H1 (cell line): Measurements from ENCODE around the gene CRCP. TPM values are rescaled to one million over a fixed set of nuclear protein-coding genes. Genes with fewer than 3 reads are reported as not detected.

Experiments
- CTCF ChIA-PET: fragments of 300-600 bp; sonication (Branson Sonifier 250); formaldehyde crosslinking; loops from one replicate; lab custom pipeline; 2021; ENCODE audit not compliant: partially characterized antibody; lab: Charles Lee
- POLR2A ChIA-PET: fragments of 300-600 bp; sonication (Branson Sonifier 250); formaldehyde crosslinking; loops from one replicate; lab custom pipeline; 2021; ENCODE audit warnings: inconsistent platforms; ENCODE audit not compliant: partially characterized antibody; lab: Charles Lee
- DNase-seq, 2 experiments: peaks; one replicate each; pipeline versions ENCODE4 v3.0.0 to v3.0.0-alpha.2; 2010 to 2022; ENCODE audit warnings: low spot score in 2 of 2, low read depth in 1 of 2, mixed read lengths in 1 of 2
- FAIRE-seq: peaks from 2 replicates; lab custom pipeline; 2011; peaks lifted over from hg19 to GRCh38; lab: Jason Lieb, UNC
- H2AFZ ChIP-seq: 2 replicates; pipeline ENCODE4 v1.8.1; 2012; ENCODE audit warnings: low read length, inconsistent platforms
- H2AK5ac ChIP-seq: 2 replicates; pipeline ENCODE4 v1.6.1; 2013; ENCODE audit warnings: low read depth, low read length
- H2BK120ac ChIP-seq: replicated peaks from 2 replicates; pipeline ENCODE3; 2013; ENCODE audit warnings: low read depth, low read length, inconsistent platforms
- H2BK12ac ChIP-seq: 2 replicates; pipeline ENCODE4 v1.6.1; 2013; ENCODE audit warnings: low read depth, low read length
- H2BK15ac ChIP-seq: 2 replicates; pipeline ENCODE4 v1.6.1; 2013; ENCODE audit warnings: low read length
- H2BK20ac ChIP-seq: 2 replicates; pipeline ENCODE4 v1.6.1; 2013; ENCODE audit warnings: low read length
- H2BK5ac ChIP-seq: 2 replicates; pipeline ENCODE4 v1.6.1; 2013; ENCODE audit warnings: low read depth, low read length
- H3K14ac ChIP-seq: 2 replicates; pipeline ENCODE4 v1.6.1; 2013; ENCODE audit warnings: inconsistent platforms; ENCODE audit not compliant: insufficient read length
- H3K18ac ChIP-seq: 2 replicates; pipeline ENCODE4 v1.6.1; 2013; ENCODE audit warnings: low read length; ENCODE audit errors: extremely low read depth
- H3K23ac ChIP-seq: 2 replicates; pipeline ENCODE4 v1.6.1; 2013; ENCODE audit warnings: inconsistent platforms; ENCODE audit not compliant: insufficient read length
- H3K23me2 ChIP-seq: 2 replicates; pipeline ENCODE4 v1.6.1; 2013; ENCODE audit warnings: low read depth, low read length
- H3K27ac ChIP-seq: 2 replicates; pipeline ENCODE4 v1.6.1; 2011; ENCODE audit warnings: low read depth, low read length, inconsistent platforms
- H3K27me3 ChIP-seq, 4 experiments: replicated peaks in 1 of 4; 1 replicate in 1 of 4; 2 replicates in 3 of 4; pipeline versions ENCODE4 v1.6.1 to v1.8.1; 2011 to 2013; ENCODE audit warnings: low read length in 3 of 4, mild to moderate bottlenecking in 3 of 4, inconsistent platforms in 2 of 4, mixed read lengths in 2 of 4, moderate library complexity in 1 of 4; ENCODE audit not compliant: control insufficient read depth in 3 of 4, insufficient read depth in 3 of 4; ENCODE audit errors: extremely low read depth in 1 of 4
- H3K36me3 ChIP-seq, 4 experiments: 2 replicates each; pipeline versions ENCODE4 v1.6.1 to v1.8.1; 2011 to 2013; ENCODE audit warnings: mild to moderate bottlenecking in 4 of 4, low read length in 3 of 4, moderate library complexity in 2 of 4, control low read depth in 1 of 4, inconsistent platforms in 1 of 4; ENCODE audit not compliant: insufficient read depth in 4 of 4, control insufficient read depth in 2 of 4
- H3K4ac ChIP-seq: replicated peaks from 2 replicates; pipeline ENCODE3; 2013; ENCODE audit warnings: low read length, low read depth, mixed read lengths, inconsistent platforms; ENCODE audit not compliant: insufficient read length
- H3K4me1 ChIP-seq, 4 experiments: replicated peaks in 1 of 4; 1 replicate in 1 of 4; 2 replicates in 3 of 4; pipeline versions ENCODE4 v1.6.1 to v1.8.1; 2011 to 2013; ENCODE audit warnings: low read length in 3 of 4, inconsistent platforms in 2 of 4, mixed read lengths in 1 of 4; ENCODE audit not compliant: insufficient read depth in 4 of 4, control insufficient read depth in 3 of 4
- H3K4me2 ChIP-seq, 2 experiments: 2 replicates each; pipeline versions ENCODE4 v1.6.1 to v1.8.1; 2011 to 2013; ENCODE audit warnings: low read depth in 2 of 2, low read length in 2 of 2, control low read depth in 1 of 2, inconsistent platforms in 1 of 2, mild to moderate bottlenecking in 1 of 2; ENCODE audit not compliant: insufficient read depth in 1 of 2
- H3K4me3 ChIP-seq, 4 experiments: fragments of 200-600, 300-600 bp in 1 of 4; sonication (generic), shearing (Covaris generic), sonication (Bioruptor Twin) in 1 of 4; 2 replicates each; pipeline versions ENCODE4 v1.5.1 to v1.8.1; 2011 to 2016; ENCODE audit warnings: low read length in 4 of 4, low read depth in 3 of 4, control low read depth in 2 of 4, inconsistent platforms in 2 of 4, mild to moderate bottlenecking in 2 of 4, mixed read lengths in 1 of 4, moderate library complexity in 1 of 4; ENCODE audit not compliant: insufficient read depth in 2 of 4; ENCODE audit errors: extremely low read depth in 1 of 4
- H3K56ac ChIP-seq: replicated peaks from 2 replicates; pipeline ENCODE3; 2013; ENCODE audit warnings: low read depth, mild to moderate bottlenecking, mixed read lengths, low read length, inconsistent platforms; ENCODE audit not compliant: insufficient read length
- H3K79me1 ChIP-seq: 2 replicates; pipeline ENCODE4 v1.6.1; 2013; ENCODE audit warnings: low read depth, low read length, control low read depth
- H3K79me2 ChIP-seq, 2 experiments: 2 replicates each; pipeline versions ENCODE4 v1.6.1 to v1.8.1; 2012 to 2013; ENCODE audit warnings: low read length in 2 of 2, mild to moderate bottlenecking in 2 of 2, inconsistent platforms in 1 of 2; ENCODE audit not compliant: insufficient read depth in 2 of 2, control insufficient read depth in 1 of 2
- H3K9ac ChIP-seq, 4 experiments: replicated peaks in 1 of 4; 1 replicate in 1 of 4; 2 replicates in 3 of 4; pipeline versions ENCODE4 v1.6.1 to v1.8.1; 2011 to 2013; ENCODE audit warnings: low read depth in 3 of 4, low read length in 3 of 4, control low read depth in 2 of 4, mild to moderate bottlenecking in 2 of 4, moderate library complexity in 2 of 4, inconsistent platforms in 1 of 4; ENCODE audit errors: extremely low read depth in 1 of 4
- H3K9me3 ChIP-seq, 2 experiments: 2 replicates each; pipeline versions ENCODE4 v1.6.1 to v1.8.1; 2012 to 2013; ENCODE audit warnings: mild to moderate bottlenecking in 2 of 2, moderate library complexity in 2 of 2, control low read depth in 1 of 2, inconsistent platforms in 1 of 2, low read depth in 1 of 2, low read length in 1 of 2, mixed read lengths in 1 of 2; ENCODE audit not compliant: insufficient read depth in 2 of 2
- H4K20me1 ChIP-seq, 2 experiments: replicated peaks in 1 of 2; 2 replicates each; pipeline versions ENCODE3 to v1.8.1; 2011 to 2013; ENCODE audit warnings: inconsistent platforms in 2 of 2, low read length in 2 of 2, mild to moderate bottlenecking in 1 of 2; ENCODE audit not compliant: insufficient read depth in 2 of 2, control insufficient read depth in 1 of 2
- H4K5ac ChIP-seq: 2 replicates; pipeline ENCODE4 v1.6.1; 2013; ENCODE audit warnings: low read length, low read depth, mixed read lengths, inconsistent platforms; ENCODE audit not compliant: insufficient read length
- H4K8ac ChIP-seq: 2 replicates; pipeline ENCODE4 v1.8.0; 2013; ENCODE audit warnings: mild to moderate bottlenecking, moderate library complexity, low read length, inconsistent platforms; ENCODE audit not compliant: insufficient read depth; ENCODE audit errors: extremely low read depth
- H4K91ac ChIP-seq: replicated peaks from 2 replicates; pipeline ENCODE3; 2013; ENCODE audit warnings: low read length, mixed read lengths, inconsistent platforms; ENCODE audit not compliant: insufficient read length
- JUN ChIP-seq: IDR thresholded peaks from 2 replicates; pipeline ENCODE4 v1.6.1; 2011; ENCODE audit warnings: low read depth, mild to moderate bottlenecking, improper control_type of control experiment, low read length
- MAFK ChIP-seq: IDR thresholded peaks from 2 replicates; pipeline ENCODE4 v1.6.1; 2012; ENCODE audit warnings: low read depth, mild to moderate bottlenecking, improper control_type of control experiment, low read length
- RXRA ChIP-seq: IDR thresholded peaks from 2 replicates; pipeline ENCODE4 v1.6.1; 2011; ENCODE audit warnings: low read depth, mild to moderate bottlenecking, low read length, moderate library complexity; ENCODE audit not compliant: insufficient read depth
- TEAD4 ChIP-seq: IDR thresholded peaks from 2 replicates; pipeline ENCODE4 v1.6.1; 2012; ENCODE audit warnings: low read depth, low read length, inconsistent platforms, mixed read lengths
- WGBS, 2 experiments: shearing (Covaris generic) in 1 of 2; methylation state at CpG; one replicate each; pipeline versions ENCODE4 v1.1.6 to v1.1.7; 2013 to 2015; ENCODE audit warnings: low lambda C conversion rate in 2 of 2, mixed read lengths in 2 of 2, inconsistent platforms in 1 of 2, low coverage in 1 of 2, missing lambda C conversion rate in 1 of 2; ENCODE audit not compliant: insufficient replicate concordance in 2 of 2, insufficient coverage in 1 of 2, insufficient read length in 1 of 2; ENCODE audit errors: extremely low coverage in 1 of 2, missing lambda C conversion rate in 1 of 2; 5-methylcytosine and 5-hydroxymethylcytosine counted together
- polyA plus RNA-seq, 7 experiments: library from polyadenylated mRNA; depleted of rRNA in 3 of 7; stranded (reverse) in 5 of 7; unstranded in 2 of 7; fragments of >200 nt in 5 of 7; fragments of 200-250 nt in 2 of 7; gene quantifications; 1 replicate in 5 of 7; 2 replicates in 1 of 7; 4 replicates in 1 of 7; pipeline versions ENCODE4 v1.2.1 to v1.2.3, GENCODE V29; 2011 to 2013; ENCODE audit warnings: missing spikeins in 2 of 7, mixed read lengths in 2 of 7
- total RNA-seq: library from RNA; stranded (reverse); fragmentation: NEBNext Ultra II Directional; extraction: Animal tissue kit (Norgen Biotek cat#: 25700); gene quantifications from 2 replicates; pipeline ENCODE4 v1.2.1, GENCODE V29; 2021

The CRCP gene
- total and polyA plus RNA-seq, 2 of the 8 experiments (the other 6 are each of a cell fraction or from before 2014, with no cell fraction given), result 15.0 to 29.3 TPM

GRCh38 chr7:66157060-66157459 is 42.4 kb downstream of the CRCP start:
- peaks cover 3 to 7% of the 10 kb centered on the region in 2 experiments for H4K20me1 ChIP-seq
- H3K4ac ChIP-seq, result no peak overlapping the region
- peaks cover 4 to 6% (median 5%) of the 10 kb centered on the region in 4 experiments for H3K4me1 ChIP-seq
- FAIRE-seq, result no peak
- no peaks in the 10 kb centered on the region for H3K23me2 ChIP-seq
- no peak overlapping the region for H4K8ac ChIP-seq
- no peak overlapping the region for H3K27ac ChIP-seq
- no peaks in the 10 kb centered on the region; a peak in 1 of 7 replicates for H3K27me3 ChIP-seq
- no peak overlapping the region for H4K91ac ChIP-seq
- H3K4me2 ChIP-seq, result no peak overlapping the region
- H2BK5ac ChIP-seq, result no peak overlapping the region
- POLR2A ChIA-PET, result interaction anchor here (0.9 kb wide), 1 partner anchor 48 kb away, joined by 3 read pairs; the partner anchor contains the start of gene TPST1
- H3K23ac ChIP-seq, result no peak overlapping the region
- no peak overlapping the region for H2AFZ ChIP-seq
- peaks cover 0 to 23% (median 4%) of the 10 kb centered on the region in 4 experiments; a peak in 5 of 8 replicates for H3K36me3 ChIP-seq
- no peak for DNase-seq
- H3K9ac ChIP-seq, result no peak overlapping the region
- CTCF ChIA-PET, result interaction anchor here (0.7 to 2.5 kb wide), 2 partner anchors 8 to 30 kb away, joined by 3 to 6 read pairs; no protein-coding TSS in a partner anchor
- no peak overlapping the region for H3K14ac ChIP-seq
- no peaks in the 10 kb centered on the region for H3K9me3 ChIP-seq
- TF ChIP-seq JUN, result no peak
- TF ChIP-seq RXRA, result no peak
- TF ChIP-seq TEAD4, result no peak
- no peak for TF ChIP-seq MAFK
- H2BK120ac ChIP-seq, result no peak overlapping the region
- no peak overlapping the region for H3K4me3 ChIP-seq
- H3K79me2 ChIP-seq, result no peaks in the 10 kb centered on the region
- no peak overlapping the region for H3K18ac ChIP-seq
- no peak overlapping the region for H2BK20ac ChIP-seq
- no peak overlapping the region for H4K5ac ChIP-seq
- no peak overlapping the region for H3K56ac ChIP-seq
- no peak overlapping the region for H2BK12ac ChIP-seq
- H2AK5ac ChIP-seq, result no peak overlapping the region
- no peak overlapping the region for H2BK15ac ChIP-seq
- WGBS, 2 experiments, result 85% methylated on average over 3 of the region's 3 CpGs; no CpG with 5 or more reads in 1 of the 2 experiments
- H3K79me1 ChIP-seq, result no peaks in the 10 kb centered on the region
